HL-60 (cell line): ENCODE results near the gene RPUSD1.

Source experiments
- DNase-seq, 2 experiments: peaks; one replicate each; pipeline ENCODE4 v3.0.0-alpha.2; 2010 to 2020; ENCODE audit warnings: low read depth in 1 of 2, low spot score in 1 of 2
- H3K27ac ChIP-seq: fragments of 250-450 bp; sonication (Bioruptor Pico); replicated peaks from 2 replicates; pipeline ENCODE4 v1.5.1; 2020; ENCODE audit warnings: mild to moderate bottlenecking, moderate library complexity
- H3K27me3 ChIP-seq: fragments of 250-450 bp; sonication (Bioruptor Pico); 2 replicates; pipeline ENCODE4 v1.5.1; 2021; ENCODE audit warnings: mild to moderate bottlenecking, moderate library complexity; ENCODE audit not compliant: insufficient read depth, poor library complexity, severe bottlenecking
- H3K4me3 ChIP-seq: replicated peaks from 2 replicates; pipeline ENCODE4 v1.5.1; 2011; ENCODE audit warnings: mild to moderate bottlenecking, control low read depth, low read length; ENCODE audit not compliant: insufficient read depth
- GABPA ChIP-seq: IDR thresholded peaks from 2 replicates; pipeline ENCODE4 v1.6.1; 2012; ENCODE audit warnings: low read depth
- POLR2AphosphoS5 ChIP-seq: IDR thresholded peaks from 2 replicates; pipeline ENCODE4 v1.6.1; 2012; ENCODE audit warnings: low read depth
- REST ChIP-seq: IDR thresholded peaks from 2 replicates; pipeline ENCODE4 v1.6.1; 2012; ENCODE audit warnings: low read depth; ENCODE audit not compliant: insufficient replicate concordance
- SPI1 ChIP-seq: IDR thresholded peaks from 2 replicates; pipeline ENCODE4 v1.6.1; 2012; ENCODE audit warnings: low read depth, mild to moderate bottlenecking, borderline replicate concordance
- TF ChIP-seq, protein P1 (sequence below): IDR thresholded peaks from one replicate; pipeline ENCODE4 v1.5.1; 2011; ENCODE audit warnings: low read length, control low read depth, inconsistent platforms; ENCODE audit not compliant: insufficient read depth

Gene RPUSD1

DNA sequence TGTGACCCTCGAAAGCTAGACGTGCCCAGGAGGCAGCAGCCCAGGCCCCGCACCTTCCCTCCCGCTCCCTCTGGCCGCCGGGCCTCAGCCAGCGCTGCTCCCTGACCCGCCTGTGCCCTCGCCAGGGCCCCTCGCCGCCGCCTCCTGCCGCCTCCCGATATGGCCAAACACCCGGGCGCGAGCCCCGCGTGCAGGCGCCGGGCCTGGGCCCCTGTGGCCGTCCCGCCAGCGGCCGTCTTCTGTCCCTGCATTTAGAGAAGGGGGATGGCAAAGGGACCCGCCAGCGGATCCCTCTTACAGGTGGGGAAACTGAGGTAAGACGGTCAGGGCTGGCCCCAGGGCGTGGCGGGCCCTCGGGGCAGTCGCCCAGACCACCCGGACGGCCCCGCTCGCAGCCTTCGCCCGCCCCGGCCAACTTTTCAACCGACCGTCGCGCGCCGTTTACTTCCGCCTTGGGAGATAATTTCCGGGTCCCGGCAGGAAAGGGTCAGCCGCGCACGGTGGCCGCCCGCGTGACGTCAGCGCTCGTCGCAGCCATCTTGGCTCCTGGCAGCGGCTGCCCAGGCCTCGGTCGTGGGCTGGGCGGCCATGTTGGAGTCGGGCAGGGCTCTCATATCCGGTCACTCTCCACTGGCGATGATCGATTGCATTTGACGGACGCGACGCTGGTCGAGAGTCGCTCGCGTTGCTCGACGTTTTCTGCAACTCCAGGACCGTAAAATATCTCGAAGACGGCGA is 19.3 kb upstream of the RPUSD1 start:
- Histone ChIP-seq H3K27me3 (peaks cover 5% of the 10 kb centered on the region), H3K4me3 (peak overlapping the region; percentile 83), H3K27ac (peak overlapping the region; percentile 93)
- TF ChIP-seq SPI1 (no peak), REST (no peak), POLR2AphosphoS5 (peak; percentile 87), GABPA (peak; percentile 87)
- TF ChIP-seq, protein P1, sequence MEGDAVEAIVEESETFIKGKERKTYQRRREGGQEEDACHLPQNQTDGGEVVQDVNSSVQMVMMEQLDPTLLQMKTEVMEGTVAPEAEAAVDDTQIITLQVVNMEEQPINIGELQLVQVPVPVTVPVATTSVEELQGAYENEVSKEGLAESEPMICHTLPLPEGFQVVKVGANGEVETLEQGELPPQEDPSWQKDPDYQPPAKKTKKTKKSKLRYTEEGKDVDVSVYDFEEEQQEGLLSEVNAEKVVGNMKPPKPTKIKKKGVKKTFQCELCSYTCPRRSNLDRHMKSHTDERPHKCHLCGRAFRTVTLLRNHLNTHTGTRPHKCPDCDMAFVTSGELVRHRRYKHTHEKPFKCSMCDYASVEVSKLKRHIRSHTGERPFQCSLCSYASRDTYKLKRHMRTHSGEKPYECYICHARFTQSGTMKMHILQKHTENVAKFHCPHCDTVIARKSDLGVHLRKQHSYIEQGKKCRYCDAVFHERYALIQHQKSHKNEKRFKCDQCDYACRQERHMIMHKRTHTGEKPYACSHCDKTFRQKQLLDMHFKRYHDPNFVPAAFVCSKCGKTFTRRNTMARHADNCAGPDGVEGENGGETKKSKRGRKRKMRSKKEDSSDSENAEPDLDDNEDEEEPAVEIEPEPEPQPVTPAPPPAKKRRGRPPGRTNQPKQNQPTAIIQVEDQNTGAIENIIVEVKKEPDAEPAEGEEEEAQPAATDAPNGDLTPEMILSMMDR, result no peak
- DNase-seq, result peak; percentile 90 to 95

GRCh38 chr16:805474-805873 is 17.3 kb upstream of the RPUSD1 start:
- peaks cover 24% of the 10 kb centered on the region for H3K27me3 ChIP-seq
- DNase-seq, result no peak
- TF ChIP-seq SPI1 (no peak), POLR2AphosphoS5 (no peak), REST (no peak)
- H3K4me3 ChIP-seq, result no peak overlapping the region
- no peak overlapping the region for H3K27ac ChIP-seq

DNA sequence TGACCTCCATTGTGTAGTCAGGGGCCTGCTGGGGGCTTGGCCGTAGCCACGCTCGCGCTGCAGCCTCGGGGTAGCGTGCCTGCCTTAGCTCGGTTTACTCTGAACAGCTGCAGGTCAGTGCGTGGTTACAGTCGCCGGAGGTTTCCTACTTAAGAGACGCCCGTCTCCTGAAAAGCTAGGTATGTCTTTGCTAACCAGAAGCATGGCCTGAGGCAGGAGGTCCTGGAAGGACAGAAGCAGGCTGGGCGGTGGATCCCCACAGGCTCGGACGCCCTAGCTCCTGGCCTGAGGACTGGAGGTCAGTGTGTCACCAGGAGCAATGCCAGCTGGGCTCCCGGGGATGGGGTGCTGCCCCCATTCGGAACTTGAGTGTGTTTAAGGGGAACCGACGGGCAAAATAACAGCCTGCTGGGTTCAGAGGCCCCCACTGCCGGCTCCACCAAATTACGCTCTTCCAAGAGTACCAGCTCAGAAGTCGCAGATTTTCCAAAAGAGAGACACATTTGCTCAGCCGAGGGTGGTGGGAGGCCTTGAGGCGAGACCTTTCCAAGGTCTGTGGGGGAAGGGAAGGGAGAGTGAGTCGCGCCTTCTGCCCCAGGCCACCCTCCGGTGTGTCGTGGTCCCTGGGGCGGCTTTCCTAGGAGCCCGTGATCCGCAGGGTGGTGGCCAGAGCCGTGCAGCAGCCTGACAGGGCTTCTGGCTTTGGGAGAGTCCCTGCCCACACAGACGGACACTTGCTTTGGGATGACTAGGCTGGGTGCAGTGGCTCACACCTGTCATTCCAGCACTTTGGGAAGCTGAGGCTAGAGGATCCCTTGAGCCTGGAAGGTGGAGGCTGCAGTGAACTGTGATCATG is 16.2 kb upstream of the RPUSD1 start:
- DNase-seq, result no peak
- Histone ChIP-seq H3K4me3 (no peak overlapping the region), H3K27ac (no peak overlapping the region), H3K27me3 (peaks cover 31% of the 10 kb centered on the region)
- TF ChIP-seq POLR2AphosphoS5 (no peak), SPI1 (no peak), REST (no peak), GABPA (no peak)
- TF ChIP-seq, protein P1, result no peak
